ENCODE measurements around the gene ZAP70.
"Not testable (repeated sequence)": the region's sequence is repeated elsewhere in the genome, so short reads cannot be mapped to it uniquely, and the experiment has no call there.

ZAP70 gene

DNA sequence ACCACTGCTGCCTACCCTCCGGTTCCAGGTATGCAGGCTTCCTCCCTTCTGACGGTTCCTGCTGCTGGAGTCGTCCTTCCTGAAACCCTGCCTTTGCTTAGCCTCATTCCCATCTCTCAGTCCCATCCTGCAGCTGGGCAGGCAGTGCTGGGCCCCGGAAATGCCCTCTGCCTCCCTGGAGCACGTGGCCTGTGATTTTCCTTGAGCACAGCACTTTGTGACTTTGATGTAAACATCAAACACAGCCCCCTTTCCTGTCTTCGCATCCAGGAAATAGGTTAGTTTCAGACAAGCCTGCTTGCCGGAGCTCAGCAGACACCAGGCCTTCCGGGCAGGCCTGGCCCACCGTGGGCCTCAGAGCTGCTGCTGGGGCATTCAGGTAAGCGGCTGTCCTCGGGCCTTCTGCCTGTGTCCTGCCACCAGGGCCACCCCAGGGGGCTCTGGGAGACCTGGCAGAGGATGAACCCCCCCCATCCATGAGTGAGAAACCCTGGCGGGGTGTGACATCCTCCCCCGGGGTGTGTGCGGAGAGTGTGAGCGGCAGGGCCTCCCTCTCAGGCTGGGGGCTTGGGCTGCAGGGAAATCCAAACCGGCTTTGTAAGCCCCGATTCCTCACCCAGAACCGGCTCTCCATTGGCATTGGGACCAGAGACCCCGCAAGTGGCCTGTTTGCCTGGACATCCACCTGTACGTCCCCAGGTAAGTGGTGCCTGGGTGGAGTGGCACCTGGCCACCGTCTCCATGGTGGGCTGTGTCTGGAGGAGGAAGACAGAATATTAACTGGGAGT lies at the start of gene ZAP70:
Gene ZAP70, plus strand, starts transcription at position 281 of the 788 bp plus-strand sequence. CDS start 10,461 bp downstream, outside the sequence.
- DNase-seq (ENCODE audit: extremely low spot score, insufficient read length, low read depth) (no peak), FAIRE-seq (no peak)

DNA sequence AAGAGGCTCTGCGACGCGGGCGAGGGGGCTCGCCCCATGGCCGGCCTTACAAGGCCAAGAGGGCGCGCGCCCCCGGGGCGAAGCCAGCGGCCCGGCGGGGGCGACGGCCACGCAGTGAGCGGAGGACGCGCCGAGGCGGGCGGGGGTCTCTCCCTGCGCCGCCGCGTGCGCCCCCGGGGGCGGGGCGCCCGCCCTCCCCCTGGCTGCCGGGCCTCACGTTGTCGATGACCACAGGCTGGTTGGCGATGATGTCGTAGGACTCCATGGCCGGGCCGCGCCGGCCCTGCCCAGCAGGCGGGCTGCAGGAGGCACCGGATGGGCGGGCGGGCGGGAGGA lies 49.8 kb upstream of the ZAP70 start:
- FAIRE-seq (no peak), DNase-seq (ENCODE audit: extremely low spot score, insufficient read length, low read depth) (no peak)

DNA sequence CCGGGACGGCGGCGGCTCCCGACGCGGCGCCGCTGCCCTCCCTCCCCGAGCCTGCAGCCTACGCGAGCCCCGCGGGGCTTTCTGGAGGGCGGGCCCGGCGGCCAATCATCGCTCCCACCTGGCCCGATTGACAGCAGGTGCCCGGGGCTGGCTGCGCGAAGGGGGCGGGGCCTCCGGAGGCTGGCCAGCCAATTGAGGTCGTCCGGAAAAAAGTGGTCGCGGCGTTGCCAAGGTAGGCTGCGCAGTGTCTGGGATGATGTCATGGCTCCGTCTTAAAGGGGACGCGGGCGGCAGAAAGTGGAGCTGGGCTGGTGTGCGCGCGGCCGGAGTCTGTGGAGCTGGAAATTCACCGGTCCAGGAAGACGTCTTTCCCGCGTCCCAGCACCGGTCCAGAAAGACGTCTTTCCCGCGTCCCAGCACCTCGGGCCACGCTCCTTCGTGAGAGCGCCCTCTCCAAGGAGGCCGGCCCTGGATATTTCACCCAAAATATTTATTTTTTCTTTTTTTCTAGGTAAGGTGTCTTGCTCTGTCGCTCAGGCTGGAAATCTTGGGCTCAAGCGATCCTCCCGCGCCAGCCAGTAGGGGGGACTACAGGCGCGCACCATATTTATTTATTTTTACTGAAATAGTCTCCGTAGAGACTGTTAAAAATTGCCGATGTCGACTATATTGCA lies 49.3 kb upstream of the ZAP70 start, which contains the start of gene ACTR1B:
Gene ACTR1B, minus strand, starts transcription at position 83 of the 674 bp plus-strand sequence. CDS start 154 bp downstream, outside the sequence.
- DNase-seq (ENCODE audit: extremely low spot score, insufficient read length, low read depth): peak; percentile 92
- FAIRE-seq: peak; percentile 97

DNA sequence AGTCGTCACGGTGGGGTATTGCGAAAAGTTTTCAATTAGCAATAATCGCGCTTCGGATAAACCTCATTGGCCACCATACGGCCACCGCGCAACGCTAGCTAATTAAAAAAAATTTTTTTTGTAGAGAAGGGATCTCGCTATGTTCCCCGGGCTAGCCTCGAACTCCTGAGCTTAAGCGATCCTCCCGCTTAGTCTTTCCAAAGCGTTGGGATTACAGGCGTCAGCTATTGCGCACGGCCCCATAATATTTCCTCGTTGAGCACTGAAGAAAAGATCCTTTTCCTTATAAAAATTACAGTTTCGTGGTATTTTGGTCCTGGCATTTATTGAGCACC lies 48.8 kb upstream of the ZAP70 start:
- DNase-seq (ENCODE audit: extremely low spot score, insufficient read length, low read depth): no peak
- FAIRE-seq: no peak

DNA sequence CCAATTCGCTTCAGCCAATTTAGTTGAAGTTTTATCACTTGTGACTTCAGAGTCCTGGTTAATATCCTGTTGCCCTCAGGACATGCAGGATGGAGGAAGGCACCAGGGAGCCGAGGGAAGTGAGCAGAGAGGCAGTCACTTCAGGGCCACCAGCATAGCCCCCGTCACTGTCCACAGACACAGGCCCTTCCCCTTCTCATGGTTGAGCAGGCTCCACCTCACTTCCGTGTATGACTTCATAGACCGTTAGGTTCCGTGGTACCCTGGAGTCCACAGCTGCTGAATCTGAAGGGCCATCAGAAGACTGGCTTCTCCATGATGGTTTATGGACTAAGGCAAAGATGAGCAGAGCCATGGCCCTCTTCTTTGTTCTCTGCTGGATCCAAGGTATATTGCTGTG lies 43.9 kb upstream of the ZAP70 start, which contains the start of gene C2orf92:
Gene C2orf92, plus strand, starts transcription at position 266 of the 400 bp plus-strand sequence. Its CDS starts 76 bp downstream, at position 342.
- DNase-seq (ENCODE audit: extremely low spot score, insufficient read length, low read depth): no peak
- FAIRE-seq: no peak

DNA sequence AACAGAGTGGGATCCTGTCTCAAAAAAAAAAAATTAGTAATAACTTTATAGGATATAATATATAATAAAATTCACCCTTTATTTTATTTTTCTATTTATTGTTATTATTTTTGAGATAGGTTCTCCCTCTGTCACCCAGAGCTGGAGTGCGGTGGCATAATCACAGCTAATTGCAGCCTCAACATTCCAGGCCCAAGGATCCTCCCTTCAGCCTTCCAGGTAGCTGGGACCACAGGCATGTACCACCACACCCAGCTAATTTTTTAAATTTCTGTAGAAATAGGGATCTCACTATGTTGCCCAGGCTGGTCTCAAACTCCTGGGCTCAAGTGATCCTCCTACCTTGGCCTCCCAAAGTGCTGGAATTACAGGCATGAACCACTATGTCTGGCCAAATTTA lies 42.9 kb upstream of the ZAP70 start:
- DNase-seq (ENCODE audit: extremely low spot score, insufficient read length, low read depth) (no peak), FAIRE-seq (no peak)

DNA sequence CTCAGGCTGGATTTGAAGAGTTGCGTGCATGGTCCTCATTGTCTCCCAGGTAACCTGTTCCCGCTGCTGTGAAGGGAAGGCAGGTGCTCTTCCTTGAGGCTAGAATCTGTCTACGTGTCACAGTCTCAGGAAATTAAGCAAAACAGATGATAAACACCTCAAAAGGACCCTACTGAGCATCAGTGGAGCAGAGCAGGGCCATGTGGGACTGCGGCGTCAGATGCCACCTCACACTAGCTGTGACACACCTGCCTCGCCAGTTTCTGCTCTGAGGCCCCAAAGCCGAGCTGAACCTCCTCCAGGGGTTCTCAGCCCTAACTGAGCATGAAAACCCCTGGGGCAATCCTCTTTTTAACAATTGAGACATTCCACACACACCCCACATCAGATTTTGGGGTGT lies 41.9 kb upstream of the ZAP70 start:
- DNase-seq (ENCODE audit: extremely low spot score, insufficient read length, low read depth) (no peak), FAIRE-seq (no peak)

DNA sequence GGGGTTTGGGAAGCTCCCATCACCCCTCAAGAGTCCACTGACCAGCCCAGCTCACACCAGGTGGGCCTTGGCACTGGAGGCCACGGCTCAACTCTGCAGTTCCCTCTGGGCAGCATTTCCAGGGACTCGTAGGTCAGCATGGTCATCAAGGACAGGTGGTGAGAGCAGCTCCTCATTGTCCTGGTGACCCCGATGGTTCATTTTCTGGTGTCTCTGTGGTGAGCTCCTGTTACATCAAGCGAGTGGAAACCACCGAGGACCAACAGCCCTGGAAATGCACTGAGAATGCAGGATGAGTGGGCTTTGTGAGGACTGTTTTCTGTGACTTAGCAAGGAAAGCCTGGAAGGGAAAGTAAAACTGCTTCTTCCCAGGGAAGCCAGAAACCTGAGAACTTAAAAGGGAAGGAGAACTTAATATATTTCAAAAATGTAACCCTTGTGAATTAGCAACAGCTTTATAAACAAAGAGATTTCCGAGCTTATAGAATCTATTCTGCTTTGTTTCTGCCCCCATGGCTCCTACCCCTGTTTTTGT lies 40.7 kb upstream of the ZAP70 start:
- not testable (repeated sequence) for FAIRE-seq; DNase-seq (ENCODE audit: extremely low spot score, insufficient read length, low read depth)

DNA sequence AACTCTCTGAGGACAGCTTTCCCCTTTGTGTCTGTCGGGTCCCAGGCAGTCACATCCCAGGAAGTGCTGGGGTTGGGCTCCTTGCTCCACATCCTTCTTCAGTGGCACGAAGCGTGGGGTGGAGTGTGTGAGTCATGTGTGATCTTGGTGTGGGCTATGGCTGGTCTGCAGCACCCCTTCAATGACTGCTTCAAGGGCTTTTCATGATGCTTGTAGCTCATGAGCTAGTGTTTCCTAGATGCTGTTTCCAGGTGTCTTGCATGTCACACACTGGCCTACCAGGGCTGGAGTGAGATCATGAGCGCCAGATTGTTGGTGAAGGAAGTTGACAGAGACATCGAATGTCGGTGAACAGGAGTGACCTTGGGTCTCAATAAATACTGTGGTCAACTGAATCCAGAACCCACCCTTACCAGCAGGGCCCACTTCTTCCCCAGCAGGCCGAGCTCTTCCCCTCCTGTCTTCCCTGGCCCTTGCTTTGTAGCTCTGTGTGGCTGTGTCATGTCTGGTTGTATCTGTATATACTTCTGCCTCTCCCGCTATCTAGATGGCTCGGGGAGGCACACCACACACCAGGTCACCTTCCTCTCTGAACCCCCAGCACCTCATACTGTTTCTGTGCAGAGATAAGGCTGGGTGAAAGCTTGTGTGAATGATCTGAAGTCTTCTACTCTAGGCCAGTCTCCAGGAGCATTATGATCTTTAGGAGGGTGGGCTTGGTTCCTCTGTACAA lies 40.0 kb upstream of the ZAP70 start:
- FAIRE-seq (no peak), DNase-seq (ENCODE audit: extremely low spot score, insufficient read length, low read depth) (no peak)

DNA sequence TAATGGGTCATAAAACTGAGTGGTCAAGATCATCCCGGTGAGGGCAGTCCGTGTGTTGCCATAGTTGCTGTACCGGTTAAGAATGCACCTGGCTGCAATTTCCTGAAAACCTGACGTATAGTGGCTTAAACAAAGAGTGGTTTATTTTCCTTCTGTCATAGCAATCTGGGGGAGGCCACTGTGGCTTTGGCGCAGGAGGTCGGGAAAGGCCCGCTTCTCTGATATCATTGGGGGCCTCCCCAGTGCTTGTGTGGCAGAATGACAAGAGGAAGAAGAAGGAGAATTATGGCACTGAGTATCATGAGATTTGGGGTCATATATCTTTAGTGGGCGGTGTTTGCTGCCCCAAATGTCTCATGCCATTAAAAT lies 39.5 kb upstream of the ZAP70 start:
- DNase-seq (ENCODE audit: extremely low spot score, insufficient read length, low read depth) (no peak), FAIRE-seq (no peak)

DNA sequence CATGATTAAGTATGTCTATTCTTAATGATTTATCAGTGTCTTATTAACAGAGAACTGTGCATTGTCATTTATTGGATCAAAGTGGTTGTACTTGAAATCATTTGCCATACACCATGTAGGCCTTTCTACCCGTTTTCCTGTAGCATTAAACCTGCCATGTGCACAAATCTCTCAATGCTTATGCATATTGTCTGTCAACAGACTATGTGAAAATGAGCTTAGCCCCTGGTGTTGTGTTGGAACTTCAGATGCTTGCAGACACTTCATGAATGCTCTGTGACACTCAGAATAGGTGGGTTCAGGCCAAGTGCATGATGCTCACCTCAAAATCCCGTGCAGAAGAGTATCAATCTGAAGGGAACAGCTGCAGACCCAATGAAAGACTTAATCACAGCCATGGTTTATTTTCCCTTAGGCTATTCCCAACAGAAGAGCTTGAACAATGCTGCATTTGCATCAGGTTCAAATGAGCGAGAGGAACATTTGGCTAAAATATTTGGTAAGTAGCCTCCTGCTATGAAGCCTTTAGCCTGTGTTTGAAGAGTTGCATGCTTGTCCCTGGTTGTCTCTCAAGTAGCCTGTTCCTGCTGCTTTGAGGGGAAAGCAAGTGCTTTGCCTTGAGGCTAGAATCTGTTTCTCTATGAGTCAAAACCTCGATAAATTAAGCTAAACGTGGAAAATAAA lies 37.8 kb upstream of the ZAP70 start:
- no peak for FAIRE-seq

DNA sequence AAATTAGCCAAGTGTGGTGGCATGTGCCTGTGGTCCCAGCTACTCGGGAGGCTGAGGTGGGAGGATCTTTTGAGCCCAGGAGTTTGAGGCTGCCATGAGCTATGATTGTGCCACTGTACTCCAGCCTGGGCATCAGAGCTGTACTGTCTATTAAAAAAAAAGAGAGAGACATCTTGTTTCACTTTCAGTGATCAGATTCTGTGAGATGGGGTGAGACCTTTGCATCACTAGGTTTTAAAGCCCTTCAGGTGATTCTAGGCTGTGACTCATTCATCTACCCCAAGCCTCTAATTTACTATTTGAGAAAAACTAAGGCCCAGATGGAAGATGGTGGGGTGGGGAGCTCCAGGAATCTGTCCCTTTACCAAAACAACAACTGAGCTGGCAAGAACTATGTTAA lies 36.8 kb upstream of the ZAP70 start:
- FAIRE-seq (no peak), DNase-seq (ENCODE audit: extremely low spot score, insufficient read length, low read depth) (no peak)

More for the DNA sequence above, 37.8 kb upstream of the ZAP70 start:
- DNase-seq (ENCODE audit: extremely low spot score, insufficient read length, low read depth): no peak

DNA sequence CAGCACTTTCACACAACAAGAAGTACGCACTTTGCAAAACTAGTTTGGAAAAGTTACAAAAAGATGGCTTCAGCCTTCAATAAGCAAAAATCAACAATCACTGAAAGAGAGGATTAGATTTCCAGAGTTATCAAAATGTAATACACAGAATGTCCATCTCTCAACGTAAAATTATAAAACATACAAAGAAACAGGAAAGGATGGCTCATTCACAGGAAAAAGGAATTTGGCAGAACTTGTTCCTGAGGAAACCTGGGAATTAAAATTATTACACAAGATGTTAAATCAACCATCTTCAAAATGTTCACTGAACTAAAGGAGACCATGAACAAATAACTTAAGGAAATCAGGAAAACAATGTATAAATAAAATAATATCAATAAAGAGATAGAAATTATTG lies 35.9 kb upstream of the ZAP70 start:
- FAIRE-seq: no peak
- no peak for DNase-seq (ENCODE audit: extremely low spot score, insufficient read length, low read depth)

DNA sequence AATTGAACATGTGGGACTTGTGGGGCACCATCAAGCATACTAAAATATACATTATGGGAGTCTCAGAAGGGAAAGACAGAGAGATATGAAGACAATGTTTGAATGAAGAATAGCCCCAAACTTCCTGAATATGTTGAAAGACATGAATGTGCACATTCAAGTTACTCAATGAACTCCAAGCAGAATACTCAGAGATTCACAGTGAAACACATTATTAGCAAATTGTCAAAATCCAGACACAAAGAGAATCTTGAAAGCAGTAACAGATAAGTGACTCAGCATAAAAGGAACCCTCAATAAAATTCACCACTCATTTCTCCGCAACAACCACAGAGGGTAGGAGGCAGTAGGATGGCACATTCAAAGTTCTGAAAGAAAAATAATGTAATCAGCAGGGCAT lies 35.1 kb upstream of the ZAP70 start:
- no peak for FAIRE-seq

DNA sequence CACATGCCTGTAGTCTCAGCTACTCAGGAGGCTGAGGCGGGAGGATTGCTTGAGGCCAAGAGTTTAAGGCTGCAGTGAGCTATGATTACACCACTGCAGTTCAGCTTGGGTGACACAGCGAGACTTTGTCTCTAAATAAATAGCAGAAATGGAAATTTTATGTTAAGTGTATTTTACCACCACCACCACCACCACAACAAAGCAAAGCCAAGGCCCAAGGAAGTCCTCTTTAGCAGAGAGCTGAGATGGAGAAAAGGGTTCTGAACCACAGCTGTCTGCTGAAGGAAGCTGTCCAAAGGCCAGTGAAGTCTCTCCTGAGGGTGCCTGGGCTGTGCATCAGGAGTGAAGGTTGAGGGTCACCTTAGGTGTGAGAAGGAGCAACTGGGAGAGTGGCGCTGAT lies 26.1 kb upstream of the ZAP70 start:
- not testable (repeated sequence) for FAIRE-seq; DNase-seq (ENCODE audit: extremely low spot score, insufficient read length, low read depth)

More for the DNA sequence above, 35.1 kb upstream of the ZAP70 start:
- DNase-seq (ENCODE audit: extremely low spot score, insufficient read length, low read depth): no peak

DNA sequence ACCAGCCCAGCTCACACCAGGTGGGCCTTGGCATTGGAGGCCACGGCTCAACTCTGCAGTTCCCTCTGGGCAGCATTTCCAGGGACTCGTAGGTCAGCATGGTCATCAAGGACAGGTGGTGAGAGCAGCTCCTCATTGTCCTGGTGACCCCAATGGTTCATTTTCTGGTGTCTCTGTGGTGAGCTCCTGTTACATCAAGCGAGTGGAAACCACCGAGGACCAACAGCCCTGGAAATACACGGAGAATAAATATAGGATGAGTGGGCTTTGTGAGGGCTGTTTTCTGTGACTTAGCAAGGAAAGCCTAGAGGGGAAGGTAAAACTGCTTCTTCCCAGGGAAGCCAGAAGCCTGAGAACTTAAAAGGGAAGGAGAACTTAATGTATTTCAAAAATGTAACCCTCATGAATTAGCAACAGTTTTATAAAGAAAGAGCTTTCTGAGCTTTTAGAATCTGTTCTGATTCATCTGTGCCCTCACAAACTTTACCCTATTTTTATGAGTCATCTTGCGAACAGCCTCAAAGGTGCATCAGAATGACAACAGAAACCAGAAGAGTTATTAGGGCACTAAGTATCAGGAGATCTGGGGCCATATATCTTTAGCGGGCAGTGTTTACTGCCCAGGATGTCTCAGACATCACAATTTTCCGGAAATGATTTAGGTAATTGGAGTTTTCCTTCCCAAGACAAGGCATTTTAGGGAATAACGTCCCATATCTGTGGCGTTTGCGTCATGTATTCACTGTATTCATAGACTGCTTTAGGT lies 25.1 kb upstream of the ZAP70 start:
- FAIRE-seq (no peak), DNase-seq (ENCODE audit: extremely low spot score, insufficient read length, low read depth) (no peak)

DNA sequence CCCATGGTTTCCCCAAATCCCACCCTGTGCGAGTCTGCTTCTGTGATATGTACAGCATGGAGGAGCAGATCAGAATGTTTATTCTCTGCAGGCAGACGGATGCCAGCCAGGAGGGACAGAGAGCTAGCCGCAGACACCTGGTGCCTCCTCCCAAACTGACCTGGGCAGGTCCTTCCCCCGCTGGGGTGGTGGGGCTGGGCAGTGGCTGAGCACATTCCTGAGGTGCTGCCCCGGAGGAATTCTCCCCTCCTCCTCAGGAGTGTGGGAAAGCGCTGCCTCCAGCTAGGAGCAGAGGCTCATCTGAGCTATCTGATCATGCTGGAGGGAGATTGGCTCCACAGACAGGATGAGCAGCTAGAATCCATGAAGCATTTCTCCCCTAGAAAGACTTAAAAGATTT lies 22.2 kb upstream of the ZAP70 start:
- DNase-seq (ENCODE audit: extremely low spot score, insufficient read length, low read depth) (no peak), FAIRE-seq (no peak)

DNA sequence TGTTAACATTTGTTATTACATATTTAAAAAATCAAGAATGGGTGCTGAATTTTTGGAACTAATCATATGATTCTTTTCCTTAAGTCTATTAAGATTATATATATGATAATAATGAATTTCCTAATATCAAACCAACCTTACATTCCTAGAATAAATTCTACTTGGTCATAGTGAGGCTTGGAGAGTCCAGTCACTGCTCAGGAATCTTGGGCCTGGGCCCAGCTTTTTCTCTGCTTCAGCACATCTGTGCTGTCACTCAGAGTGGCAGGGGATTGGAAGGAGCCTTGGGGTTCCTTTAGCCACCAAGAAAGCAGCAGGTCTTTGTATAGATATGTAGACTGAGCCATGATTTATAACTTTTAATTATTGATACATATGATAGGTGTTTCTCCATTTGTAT lies 19.9 kb upstream of the ZAP70 start:
- no peak for FAIRE-seq

DNA sequence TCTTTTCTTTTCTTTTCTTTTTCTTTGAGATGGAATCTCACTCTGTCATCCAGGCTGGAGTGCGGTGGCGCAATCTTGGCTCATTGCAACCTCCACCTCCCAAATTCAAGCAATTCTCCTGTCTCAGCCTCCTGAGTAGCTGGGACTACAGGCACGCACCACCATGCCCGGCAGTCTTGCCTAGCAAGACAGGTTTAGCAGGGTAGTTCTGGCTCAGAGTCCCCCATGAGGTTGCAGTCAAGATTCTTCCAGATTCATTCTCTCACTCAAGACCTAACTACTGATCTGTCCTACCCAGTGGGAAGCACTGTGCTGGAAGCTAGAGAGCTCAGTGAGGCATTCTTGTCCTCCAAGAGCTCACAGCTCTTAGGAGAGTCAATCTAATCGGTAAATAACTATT lies 17.6 kb upstream of the ZAP70 start:
- DNase-seq (ENCODE audit: extremely low spot score, insufficient read length, low read depth) (no peak), FAIRE-seq (no peak)

More for the DNA sequence above, 19.9 kb upstream of the ZAP70 start:
- DNase-seq (ENCODE audit: extremely low spot score, insufficient read length, low read depth): no peak

Data from GM18507 (cell line).